Sciatic nerve (tissue), 2 donors: Measurements from ENCODE around the gene AHCTF1. TPM values are rescaled to one million over a fixed set of nuclear protein-coding genes. Genes with fewer than 3 reads are reported as not detected.
"Not testable (repeated sequence)": the region's sequence is repeated elsewhere in the genome, so short reads cannot be mapped to it uniquely, and the experiment has no call there.

Source experiments
- ATAC-seq: fragments of 200-7000 bp; cut with Tn5 transposase; one replicate; pipeline ENCODE4 v1.9.1; 2020; ENCODE audit warnings: mild to moderate bottlenecking, moderate library complexity
- DNase-seq: peaks from one replicate; pipeline ENCODE4 v3.0.0-alpha.2; 2020; ENCODE audit warnings: low spot score
- intact Hi-C: fragments of 100-400 bp; cut with DNase I; formaldehyde crosslinking; loops from one replicate; pipeline ENCODE4 v1.14.2; 2022
- total RNA-seq: library from RNA; stranded (reverse); fragmentation: NEBNext Ultra II Directional; extraction: Animal tissue kit (Norgen Biotek cat#: 25700); gene quantifications from one replicate; pipeline ENCODE4 v1.2.1, GENCODE V29; 2021
- donor health status: DM: no; HTN: no; CAD: no.
- donor health status: DM: no; HTN: no; CAD: no.

AHCTF1 gene
- total RNA-seq, 1 donor from 2014 or later: 46.4 TPM

DNA sequence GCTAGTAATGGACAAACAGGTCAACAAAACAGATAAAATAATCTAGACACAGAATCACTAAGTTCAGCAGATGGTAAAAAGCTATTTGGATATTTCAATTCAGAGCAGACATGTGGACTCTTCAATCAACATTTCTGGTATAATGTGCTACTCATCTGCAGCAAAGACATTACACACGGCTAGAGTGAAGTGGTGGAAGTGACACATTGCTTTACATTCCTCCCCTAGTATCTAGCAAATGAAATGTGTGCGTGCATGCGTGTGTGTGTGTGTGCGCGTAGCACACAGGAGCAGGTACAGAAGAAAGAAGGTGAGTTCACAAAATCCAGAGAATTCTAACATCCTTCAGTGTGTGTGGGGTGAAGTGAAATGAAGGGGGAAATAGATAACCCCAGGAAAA is 8.3 kb downstream of the AHCTF1 start:
- ATAC-seq: no peak
- intact Hi-C loops: no loop called here
- DNase-seq: no peak

DNA sequence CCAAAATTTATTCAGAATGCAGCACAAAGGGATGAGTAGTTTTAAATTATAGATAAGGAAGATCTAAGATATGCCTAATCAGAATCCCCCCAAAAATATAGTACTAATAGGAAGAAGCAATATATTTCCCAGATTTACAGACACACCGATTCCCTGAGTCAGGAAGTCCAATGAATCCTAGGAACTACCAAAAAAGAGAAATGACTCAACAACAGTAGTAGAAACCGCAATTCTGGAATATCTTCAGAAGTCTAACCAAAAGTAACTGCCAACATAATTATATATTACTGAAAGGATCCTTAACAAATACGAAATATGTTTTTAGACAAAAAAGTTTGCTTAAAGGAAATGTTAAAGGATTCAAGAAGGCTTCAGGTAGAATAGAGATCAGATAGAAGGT is 10.3 kb downstream of the AHCTF1 start:
- no peak for ATAC-seq
- DNase-seq: no peak
- intact Hi-C loops: no loop called here

DNA sequence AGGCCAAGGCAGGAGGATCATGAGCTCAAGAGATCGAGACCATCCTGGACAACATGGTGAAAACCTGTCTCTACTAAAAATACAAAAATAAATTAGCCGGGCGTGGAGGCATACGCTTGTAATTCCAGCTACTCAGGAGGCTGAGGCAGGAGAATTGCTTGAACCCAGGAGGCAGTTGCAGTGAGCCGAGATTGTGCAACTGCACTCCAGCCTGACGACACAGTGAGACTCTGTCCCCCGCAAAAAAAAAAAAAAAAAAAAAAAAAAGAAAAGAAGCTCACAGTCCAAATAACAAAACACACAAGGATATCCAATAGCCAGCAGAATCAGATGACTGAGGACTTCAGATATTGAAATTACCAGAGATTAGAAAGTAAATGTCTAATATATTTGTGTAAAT is 11.8 kb downstream of the AHCTF1 start:
- intact Hi-C loops: no loop called here
- ATAC-seq (no peak), DNase-seq (no peak)

DNA sequence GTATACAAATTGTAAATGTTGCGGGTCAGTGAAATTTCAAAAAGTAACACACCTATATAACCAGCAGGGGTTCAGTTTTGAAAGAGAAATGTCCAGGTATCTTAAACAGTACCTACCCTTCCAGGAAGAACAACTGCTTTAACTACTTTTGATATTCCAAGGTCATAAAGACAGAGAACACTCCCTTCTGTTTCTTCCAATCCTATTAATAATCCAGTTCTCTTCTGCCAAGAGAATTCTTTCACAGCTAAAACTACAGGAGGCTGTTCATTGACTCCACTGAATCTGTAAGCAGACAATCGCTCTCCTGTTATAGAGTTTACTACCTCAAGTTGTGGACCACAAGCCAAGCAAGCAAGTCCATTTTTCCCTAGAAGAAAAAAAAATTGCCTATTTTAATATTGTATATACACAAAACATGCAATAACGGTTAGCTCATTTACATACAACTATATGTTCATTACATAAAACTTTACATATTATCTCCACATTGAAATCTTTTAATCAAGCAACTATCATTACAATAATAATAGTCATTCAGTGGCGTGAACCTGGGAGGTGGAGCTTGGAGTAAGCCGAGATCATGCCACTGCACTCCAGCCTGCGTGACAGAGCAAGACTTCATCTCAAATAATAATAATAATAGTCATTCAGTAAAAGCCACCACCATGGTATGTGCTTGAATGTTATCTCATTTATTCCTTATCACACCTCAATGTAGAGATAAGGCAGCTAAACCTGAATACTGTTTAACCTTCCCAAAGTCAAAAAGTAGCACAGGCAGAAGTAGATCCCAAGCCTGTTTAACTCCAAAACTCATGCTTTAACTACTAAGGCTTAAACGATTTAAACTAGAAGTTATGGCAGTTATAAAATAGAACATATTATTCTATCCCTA is 15.5 kb downstream of the AHCTF1 start:
- DNase-seq, intact Hi-C loops, ATAC-seq: not testable (repeated sequence)

DNA sequence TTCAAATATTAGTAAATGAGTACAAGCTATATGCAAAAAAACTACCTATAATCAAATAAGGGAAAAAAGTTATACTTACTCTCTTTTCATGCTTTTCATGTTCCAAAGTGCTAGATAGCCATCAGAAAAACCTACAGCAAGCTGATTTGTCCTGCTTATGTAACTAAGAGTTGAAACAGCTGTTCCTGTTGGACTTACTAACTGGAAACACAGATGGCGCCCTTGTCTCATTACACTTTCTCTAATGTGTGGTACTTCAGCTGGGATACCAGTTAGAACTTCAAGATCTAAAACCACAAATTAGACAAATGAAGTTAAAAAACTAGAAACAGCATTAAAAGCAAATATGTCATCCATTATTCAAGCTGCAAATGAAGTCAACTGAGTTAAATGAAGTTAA is 24.3 kb downstream of the AHCTF1 start:
- no peak for DNase-seq
- no peak for ATAC-seq
- intact Hi-C loops: no loop called here

DNA sequence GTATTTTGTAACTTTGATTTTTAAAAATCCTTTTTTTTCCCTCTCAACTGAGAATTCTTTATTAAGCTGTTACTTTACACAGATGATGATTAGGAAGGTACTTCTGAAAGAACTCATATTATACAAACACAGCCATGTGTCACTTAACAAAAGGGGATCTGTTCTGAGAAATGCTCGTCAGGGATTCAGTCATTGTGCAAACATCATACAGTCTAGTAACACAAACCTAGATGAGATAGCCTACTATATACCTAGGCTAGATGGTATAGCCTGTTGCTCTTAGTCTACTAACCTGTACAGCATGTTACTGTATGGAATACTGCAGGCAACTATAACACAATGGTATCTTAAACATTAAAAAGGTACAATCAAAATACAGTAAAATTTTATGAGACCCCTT is 24.9 kb downstream of the AHCTF1 start:
- ATAC-seq: no peak
- intact Hi-C loops: no loop called here
- DNase-seq: no peak

DNA sequence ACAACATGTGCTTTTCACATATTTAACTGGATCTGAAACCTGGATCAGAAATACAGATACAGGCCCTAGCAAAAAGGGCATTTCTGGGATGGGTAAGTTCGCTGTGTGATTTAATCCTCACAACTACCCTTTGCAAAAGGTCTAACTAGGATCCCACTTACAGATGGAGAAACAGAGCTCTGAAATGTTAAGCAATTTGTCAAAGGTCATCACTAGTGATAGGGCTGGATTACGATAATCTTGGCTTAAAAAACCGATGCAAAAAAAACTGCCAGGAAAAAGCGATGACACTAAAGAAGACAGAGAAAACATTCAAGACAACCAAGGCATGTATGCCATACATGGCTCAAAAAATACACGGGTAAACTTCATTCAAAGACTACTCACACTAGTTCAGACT is 29.9 kb downstream of the AHCTF1 start:
- intact Hi-C loops: no loop called here
- DNase-seq (no peak), ATAC-seq (no peak)

DNA sequence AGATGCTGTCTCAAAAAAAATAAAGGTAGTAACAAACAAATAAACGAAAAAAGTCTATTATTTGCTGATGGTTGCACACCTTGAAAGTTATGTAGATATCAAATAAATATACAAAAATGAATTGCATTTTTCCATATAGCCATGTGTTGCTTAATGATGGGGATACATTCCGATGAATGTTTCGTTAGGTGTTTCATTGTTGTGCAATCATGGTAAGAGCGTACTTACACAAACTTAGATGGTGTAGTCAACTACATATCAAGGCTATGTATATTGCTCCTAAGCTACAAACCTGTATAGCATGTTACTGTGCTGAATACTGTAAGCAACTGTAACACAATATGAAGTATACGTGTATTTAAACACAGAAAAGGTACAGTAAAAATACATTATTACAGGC is 34.4 kb downstream of the AHCTF1 start:
- no peak for ATAC-seq
- no peak for DNase-seq
- intact Hi-C loops: no loop called here

DNA sequence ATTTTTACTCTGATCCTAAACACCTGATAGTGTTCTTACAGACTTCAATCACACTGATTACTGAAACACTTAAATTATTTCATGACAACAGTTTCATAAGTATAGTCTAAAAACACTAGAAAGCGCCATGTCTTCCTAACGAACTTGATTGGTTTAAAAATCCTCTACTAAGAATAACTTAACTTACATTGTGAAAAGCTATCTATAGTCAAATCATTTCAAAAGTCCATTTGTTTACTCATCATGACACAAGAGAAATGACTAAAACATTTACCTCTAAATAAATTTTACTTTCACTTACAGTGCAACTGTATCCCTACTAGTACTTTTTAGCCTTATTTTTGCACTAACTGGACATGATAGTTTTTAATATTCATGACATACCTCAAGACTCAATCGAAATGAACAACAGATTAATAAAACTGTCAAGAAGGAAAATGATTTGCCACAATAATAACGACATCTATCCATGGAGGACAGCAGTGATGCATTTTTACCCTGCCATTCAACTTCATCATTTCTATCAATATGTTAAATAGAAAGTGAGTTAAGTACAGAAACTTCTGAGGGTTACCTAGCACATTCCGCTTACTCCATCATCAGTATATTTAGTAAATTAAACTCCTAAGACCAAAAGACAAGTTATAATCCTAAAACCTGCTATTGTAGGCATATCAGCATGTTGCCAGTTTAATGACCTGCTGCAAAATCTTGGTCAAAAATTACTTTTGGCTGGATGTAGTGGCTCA is 38.4 kb downstream of the AHCTF1 start:
- intact Hi-C loops: no loop called here
- no peak for ATAC-seq
- DNase-seq: no peak

DNA sequence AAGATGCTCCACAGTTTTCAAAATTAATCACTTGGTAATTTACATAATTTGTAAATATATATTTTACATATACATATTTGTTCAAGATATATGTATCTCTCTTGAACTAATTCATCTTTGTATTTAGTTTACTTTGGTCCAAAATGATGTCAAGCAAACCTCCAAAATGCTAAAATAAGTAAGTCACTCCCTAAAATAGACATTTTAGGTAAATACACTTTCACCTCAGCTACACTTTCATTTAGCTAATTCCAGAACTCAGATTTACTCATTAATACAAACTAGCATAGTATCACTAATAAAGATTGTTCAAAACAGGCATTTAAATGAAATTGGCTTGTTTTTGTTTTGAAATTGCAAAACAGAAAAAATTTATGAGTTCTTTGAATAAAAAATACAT is 40.6 kb downstream of the AHCTF1 start:
- ATAC-seq: no peak

DNA sequence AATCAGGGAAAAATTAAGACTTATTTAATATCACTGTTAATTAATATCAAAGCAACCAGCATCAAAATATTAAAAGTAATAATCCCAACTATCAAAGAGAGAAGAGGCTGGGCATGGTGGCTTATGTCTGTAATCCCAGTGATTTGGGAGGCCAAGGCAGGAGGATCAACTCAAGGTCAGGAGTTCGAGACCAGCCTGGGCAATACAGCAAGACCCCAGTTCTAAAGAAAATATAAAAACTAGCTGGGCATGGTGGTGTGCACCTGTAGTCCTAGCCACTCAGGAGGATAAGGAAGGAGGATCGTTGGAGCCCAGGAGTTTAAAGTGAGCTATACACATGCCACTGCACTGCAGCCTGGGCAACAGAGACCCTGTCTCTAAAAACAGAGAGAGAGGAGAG is 43.2 kb downstream of the AHCTF1 start:
- DNase-seq: no peak
- intact Hi-C loops: no loop called here
- no peak for ATAC-seq

More for the DNA sequence above, 40.6 kb downstream of the AHCTF1 start:
- DNase-seq: no peak
- intact Hi-C loops: no loop called here

DNA sequence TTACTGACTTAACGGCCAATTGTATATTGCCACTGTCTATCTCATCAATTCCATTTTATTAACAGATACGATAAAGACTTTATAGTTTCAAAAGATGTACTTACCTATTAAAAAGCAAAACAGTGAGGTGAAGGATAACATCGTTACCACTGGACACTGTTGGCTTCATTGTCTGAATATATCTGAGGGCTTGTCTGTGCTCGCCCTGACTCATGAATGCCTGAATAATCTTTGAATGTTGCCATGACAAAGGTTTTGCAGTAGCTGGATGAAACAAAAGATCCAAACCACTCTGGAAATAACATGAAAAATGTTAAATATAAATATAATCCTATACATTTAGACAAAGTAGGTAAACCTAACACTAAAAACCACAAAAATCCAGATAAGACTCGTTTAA is 46.4 kb downstream of the AHCTF1 start:
- intact Hi-C loops: not testable (repeated sequence)

DNA sequence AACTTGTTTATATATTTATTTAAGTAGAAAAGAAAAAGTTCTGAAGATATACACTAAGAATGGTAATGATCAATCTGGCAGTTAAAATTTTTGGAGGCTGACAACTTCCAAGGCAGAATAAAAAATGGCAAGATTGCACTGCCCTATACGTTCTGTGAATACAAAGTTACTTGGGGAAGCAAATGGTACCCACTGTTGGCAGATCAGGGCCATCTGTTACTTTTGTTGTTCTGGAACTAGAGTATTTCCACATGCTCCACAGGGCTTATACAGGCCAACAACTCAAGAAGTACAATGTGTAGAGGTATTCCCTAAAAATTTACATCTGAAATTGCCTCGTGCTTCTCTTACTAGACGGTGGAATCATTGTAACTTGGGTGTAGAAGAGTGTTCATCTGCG is 53.2 kb downstream of the AHCTF1 start:
- ATAC-seq: no peak
- no peak for DNase-seq
- intact Hi-C loops: no loop called here

More for the DNA sequence above, 46.4 kb downstream of the AHCTF1 start:
- not testable (repeated sequence) for DNase-seq, ATAC-seq

DNA sequence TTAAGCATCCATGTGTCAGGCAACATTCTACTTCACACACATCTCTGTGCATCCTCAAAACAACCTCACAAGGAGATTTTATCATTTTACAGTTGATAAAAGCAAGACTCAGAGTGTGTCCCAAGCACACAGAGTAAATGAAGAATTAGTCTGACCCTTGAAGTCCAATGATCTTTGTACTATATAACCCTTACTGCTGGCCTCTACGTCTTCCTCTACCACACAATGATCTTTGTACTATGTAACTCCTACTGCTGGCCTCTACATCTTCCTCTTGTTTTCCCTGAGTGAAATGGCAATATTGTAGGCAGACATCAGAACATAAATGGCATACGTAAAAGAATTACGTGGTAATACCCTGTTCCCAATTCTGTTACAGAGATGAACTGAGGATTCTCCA is 55.3 kb downstream of the AHCTF1 start:
- no peak for ATAC-seq

DNA sequence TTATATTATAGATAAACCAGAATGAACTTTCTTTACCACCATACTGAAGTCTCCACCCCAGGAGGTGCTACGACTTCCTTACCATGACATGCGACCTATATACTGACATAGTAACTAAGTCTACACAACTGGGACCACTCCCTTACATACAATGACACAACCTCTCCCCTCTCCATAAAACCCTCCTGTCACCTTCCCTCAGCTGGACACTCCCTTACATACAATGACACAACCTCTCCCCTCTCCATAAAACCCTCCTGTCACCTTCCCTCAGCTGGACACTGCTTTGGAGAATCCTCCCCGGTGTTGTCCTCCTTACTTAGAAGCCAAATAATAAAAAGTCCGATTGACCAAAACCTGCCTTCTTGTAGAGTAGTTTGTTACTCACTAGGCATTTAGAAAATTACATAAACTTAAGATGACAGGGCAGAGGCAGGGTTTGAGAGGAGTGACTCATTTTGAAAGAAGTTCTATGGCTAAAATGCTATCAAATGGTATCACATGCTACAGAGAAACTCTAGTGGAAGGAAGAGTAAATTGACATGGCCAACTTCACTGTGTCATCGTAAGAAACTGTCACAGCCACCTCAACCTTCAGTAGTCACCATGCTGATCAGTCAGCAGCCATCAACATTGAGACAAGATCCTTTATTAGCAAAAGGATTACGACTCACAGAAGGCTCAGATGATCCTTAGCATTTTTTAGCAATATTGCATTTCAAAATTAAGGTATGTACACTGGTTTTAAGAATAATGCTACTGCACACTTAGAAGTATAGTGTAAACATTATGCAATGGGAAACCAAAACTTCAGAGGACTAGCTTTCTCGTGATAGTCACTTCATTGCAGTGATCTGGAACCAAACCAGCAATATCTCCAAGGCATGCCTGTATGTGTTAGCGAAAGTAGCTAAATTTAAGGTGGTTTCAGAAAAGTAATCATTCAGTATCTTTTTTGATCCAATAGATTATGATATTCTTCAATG is 56.4 kb downstream of the AHCTF1 start:
- intact Hi-C loops: no loop called here
- DNase-seq (no peak), ATAC-seq (no peak)

More for the DNA sequence above, 55.3 kb downstream of the AHCTF1 start:
- DNase-seq: no peak
- intact Hi-C loops: no loop called here

DNA sequence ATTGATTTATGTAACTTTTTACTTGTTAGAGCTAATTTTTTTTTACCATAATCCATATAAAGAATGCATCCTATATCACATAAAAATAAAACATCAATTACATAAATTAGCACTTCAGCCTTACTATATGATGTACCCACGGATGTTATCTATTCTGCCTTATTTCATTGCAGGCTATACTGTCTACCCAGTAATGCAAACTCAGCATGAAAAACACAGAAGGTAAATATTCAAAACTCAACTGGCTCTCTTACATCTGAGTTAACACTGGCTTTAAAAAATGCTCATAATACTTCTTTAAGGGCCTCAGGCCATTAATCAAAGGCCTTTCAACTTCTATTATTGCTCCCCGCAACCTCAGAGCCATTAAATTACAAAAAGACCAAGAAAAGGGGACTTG is 65.8 kb downstream of the AHCTF1 start:
- intact Hi-C loops: no loop called here
- DNase-seq: no peak
- ATAC-seq: no peak

DNA sequence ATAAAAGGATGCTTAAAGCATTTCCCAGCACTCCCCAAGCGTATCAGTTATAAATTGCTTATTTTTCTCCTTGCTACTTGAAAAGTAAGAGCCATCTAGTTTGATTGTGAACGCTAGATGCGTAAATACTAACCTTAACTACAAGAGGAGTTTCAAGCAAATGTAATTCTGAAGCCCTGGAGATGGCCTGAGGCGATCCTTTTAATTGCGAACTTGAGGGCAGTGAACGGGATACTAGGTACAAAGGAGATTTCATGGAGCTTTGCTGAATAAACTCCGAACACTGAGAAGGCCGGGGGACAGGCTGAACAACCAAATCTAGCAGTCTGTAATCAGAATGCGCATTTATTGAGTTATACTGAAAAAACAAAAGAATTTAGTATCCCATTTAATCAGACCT is 68.0 kb downstream of the AHCTF1 start:
- intact Hi-C loops, ATAC-seq, DNase-seq: not testable (repeated sequence)

DNA sequence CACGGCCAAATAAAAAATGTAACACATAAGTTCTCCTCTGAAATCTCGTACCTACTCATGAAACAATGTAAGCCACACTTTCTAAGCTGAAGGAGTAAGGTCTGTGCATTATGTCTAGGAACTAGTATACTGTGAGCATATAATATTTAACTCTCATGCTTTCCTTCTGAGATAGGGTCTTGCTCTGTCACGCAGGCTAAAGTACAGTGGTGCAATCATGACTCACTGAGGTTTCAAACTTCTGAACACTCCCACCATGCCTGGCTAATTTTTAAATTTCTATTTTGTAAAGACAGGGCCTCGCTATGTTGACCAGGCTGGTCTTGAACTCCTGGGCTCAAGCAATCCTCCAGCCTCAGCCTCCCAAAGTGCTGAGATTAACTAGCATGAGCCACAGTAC is 71.3 kb downstream of the AHCTF1 start:
- intact Hi-C loops: no loop called here

DNA sequence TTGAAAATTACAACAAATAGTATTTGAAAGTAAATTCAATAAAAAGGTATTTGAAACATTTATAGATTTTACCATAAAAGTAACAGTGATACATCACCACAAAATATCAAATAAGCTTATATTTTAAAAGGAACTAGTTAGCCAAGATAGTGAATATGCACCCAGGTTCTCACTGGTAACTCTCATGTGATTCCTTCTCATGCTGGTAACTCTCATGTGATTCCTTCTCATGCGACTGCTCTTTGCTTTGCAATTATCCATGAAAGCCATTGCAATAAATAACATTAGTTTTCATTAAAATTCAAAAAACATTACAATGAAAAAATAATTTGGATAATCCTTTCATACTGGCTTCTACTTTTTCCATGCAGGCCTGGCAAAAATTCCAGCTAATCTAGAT is 75.4 kb downstream of the AHCTF1 start:
- ATAC-seq (no peak), DNase-seq (no peak)
- intact Hi-C loops: no loop called here

More for the DNA sequence above, 71.3 kb downstream of the AHCTF1 start:
- ATAC-seq: no peak
- no peak for DNase-seq
